GM21381 (cell line): Measurements from ENCODE around the gene TRAF3.

Experiments
- ATAC-seq: cut with Tn5 transposase; IDR thresholded peaks from one replicate; pipeline ENCODE4 v1.9.1; 2021; ENCODE audit warnings: mild to moderate bottlenecking, moderate library complexity; ENCODE audit not compliant: unreplicated experiment

TRAF3 gene

DNA sequence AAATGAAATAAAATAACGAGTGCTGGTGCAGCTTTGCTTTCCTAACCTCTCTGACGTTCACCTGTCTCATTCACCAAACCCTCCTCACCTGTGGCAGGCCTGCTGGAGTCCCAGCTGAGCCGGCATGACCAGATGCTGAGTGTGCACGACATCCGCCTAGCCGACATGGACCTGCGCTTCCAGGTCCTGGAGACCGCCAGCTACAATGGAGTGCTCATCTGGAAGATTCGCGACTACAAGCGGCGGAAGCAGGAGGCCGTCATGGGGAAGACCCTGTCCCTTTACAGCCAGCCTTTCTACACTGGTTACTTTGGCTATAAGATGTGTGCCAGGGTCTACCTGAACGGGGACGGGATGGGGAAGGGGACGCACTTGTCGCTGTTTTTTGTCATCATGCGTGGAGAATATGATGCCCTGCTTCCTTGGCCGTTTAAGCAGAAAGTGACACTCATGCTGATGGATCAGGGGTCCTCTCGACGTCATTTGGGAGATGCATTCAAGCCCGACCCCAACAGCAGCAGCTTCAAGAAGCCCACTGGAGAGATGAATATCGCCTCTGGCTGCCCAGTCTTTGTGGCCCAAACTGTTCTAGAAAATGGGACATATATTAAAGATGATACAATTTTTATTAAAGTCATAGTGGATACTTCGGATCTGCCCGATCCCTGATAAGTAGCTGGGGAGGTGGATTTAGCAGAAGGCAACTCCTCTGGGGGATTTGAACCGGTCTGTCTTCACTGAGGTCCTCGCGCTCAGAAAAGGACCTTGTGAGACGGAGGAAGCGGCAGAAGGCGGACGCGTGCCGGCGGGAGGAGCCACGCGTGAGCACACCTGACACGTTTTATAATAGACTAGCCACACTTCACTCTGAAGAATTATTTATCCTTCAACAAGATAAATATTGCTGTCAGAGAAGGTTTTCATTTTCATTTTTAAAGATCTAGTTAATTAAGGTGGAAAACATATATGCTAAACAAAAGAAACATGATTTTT, 128.2 kb downstream of the TRAF3 start:
- no peak for ATAC-seq

DNA sequence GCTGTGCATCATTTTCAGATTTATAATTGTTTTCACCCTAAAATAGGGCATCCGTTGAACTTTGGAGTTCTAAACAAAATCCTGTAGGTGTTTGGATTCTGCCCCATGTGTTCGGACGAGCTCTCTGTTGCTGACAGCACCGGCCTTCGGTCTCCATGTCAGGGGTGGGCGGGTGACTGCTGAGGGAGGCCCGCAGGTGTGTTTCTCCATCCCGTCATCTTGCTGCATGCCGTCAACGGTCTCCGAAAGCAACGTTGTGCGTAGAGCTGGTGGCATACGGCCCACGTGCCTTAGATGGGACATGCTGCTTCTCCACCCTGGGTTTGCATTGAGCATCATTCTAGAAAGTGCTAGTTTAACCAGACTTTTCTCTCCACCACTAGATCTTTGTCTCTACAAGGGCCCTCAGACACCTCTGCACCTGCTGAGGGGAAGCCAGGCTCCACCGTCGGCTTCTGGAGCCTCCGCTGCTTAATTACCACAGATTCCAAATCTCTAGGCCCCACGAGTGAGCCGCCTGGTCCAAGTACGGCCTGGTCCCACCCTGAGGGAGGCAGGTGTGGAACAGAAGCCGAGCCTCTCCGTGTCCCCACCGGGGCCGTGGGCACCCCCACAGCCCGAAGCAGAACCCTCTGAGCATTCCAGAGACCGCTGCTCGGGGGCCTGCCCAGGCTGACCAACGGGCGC, 129.5 kb downstream of the TRAF3 start:
- ATAC-seq = no peak

- ATAC-seq = no peak
These were observed 130.1 kb downstream of the TRAF3 start for GRCh38 chr14:102907303-102907844.

DNA sequence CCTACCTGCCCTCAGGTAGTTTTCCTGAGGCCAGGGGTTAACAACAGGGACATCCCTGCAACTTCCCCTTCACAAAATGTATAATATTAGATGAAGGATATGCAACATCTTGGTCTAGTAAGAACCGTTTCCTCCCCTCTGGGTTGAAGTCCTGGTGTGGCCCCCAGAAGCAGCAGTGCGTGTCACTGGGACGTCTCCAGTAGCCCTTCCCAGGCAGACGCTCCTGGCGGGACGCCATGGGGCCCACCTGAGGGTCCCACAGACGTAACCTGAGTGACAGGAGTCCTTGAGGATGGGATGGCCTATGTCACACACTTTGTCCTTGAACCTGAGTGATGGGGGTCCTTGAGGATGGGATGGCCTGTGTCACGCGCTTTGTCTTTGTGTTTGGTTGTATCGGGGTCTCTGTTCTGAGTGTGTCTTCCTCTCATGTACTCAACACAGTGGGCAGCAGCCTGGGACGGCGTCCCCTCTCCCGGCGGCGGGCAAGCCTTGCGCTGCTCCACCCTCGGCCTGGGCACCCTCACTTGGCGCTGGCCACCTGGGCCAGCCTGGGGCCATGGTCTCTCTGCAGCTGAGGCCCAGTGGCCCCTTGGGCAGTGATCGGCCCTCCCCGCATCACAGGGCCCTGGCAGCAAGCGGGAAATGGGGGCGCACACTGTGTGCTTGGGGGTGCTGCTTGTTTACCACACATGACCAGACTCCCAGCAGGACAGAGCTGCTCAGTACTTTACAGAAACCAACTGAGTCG, 130.9 kb downstream of the TRAF3 start:
- no peak for ATAC-seq

GRCh38 chr14:102908766-102909455, 131.7 kb downstream of the TRAF3 start:
- ATAC-seq = no peak

- ATAC-seq = no peak
These were observed 132.2 kb downstream of the TRAF3 start for GRCh38 chr14:102909462-102909861.

DNA sequence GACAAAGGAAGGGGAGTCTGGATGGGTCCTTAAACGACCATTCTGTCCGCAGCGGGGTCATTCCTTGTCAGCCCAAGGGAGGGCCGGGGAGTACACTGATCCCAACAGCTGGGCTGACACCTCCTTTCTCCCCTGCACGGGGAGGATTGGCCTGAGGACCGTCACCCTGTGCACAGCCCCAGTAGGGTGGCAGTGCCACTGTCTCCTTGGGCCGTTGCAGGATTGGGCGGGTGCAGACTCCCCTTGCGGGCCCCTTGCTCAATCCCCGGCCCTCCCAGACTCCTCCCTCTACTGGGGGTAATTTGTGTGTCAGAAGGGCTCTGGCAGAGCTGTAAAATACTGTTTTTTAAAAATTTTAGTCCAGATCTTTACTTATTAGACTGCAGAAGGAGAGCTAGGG, 132.7 kb downstream of the TRAF3 start:
- no peak for ATAC-seq

DNA sequence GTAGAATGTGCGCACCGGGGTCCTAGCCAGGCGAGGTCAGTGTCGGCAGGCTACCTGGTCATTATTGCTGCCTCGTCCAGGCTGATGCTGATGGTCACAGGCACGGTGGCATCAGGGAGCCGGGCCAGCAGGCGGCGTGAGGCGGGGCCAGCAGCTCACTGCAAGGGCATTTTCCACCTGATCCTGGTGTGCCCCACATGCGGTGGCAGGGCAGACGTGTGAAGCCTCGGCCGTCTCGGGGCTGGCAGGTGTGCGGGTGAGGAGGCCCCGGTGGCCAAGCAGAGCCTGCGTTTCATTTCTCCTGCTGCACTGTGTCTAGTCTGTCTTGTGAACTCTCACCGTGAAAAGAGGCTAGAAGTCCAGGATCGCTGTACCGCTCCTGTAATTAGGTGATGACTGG, 133.2 kb downstream of the TRAF3 start:
- no peak for ATAC-seq

- no peak for ATAC-seq
These were observed 134.3 kb downstream of the TRAF3 start for GRCh38 chr14:102911541-102911951.

DNA sequence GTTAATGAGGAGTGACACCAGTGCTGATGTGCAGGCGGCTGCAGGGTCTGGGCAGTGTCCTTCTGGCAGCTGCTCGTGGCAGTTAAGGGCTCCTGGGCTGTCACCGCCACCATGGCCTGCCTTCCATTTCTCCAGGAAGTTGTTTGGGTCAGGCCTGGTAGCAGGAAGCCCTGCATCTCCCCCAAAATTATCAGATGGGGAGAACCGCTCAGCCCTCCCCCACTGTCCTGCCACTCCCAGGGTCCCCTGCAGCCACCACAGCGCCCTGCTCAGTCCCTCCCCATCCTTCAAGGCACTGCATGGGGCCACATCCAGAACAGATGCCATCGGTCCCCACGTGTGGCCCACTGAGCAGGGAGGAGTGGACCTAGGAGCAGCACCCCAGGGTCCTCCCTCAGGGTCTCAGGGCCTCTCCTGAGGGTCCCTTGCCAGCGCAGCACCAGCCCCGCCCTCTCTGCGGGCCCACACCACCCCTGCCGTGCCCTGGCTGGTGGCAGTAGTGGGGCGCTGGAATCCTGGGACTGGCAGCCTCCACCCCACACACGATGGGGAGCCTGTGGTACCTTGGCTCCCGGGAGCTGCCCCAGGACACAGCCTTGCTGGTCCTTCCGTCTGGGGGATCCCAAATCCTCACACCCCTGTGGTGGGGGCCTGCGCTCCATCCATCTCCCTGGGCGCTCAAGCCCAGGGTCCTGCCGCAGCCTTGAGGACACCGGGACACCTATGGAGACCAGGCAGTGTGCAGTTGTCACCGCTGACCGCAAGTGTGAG, 134.9 kb downstream of the TRAF3 start:
- ATAC-seq = no peak

DNA sequence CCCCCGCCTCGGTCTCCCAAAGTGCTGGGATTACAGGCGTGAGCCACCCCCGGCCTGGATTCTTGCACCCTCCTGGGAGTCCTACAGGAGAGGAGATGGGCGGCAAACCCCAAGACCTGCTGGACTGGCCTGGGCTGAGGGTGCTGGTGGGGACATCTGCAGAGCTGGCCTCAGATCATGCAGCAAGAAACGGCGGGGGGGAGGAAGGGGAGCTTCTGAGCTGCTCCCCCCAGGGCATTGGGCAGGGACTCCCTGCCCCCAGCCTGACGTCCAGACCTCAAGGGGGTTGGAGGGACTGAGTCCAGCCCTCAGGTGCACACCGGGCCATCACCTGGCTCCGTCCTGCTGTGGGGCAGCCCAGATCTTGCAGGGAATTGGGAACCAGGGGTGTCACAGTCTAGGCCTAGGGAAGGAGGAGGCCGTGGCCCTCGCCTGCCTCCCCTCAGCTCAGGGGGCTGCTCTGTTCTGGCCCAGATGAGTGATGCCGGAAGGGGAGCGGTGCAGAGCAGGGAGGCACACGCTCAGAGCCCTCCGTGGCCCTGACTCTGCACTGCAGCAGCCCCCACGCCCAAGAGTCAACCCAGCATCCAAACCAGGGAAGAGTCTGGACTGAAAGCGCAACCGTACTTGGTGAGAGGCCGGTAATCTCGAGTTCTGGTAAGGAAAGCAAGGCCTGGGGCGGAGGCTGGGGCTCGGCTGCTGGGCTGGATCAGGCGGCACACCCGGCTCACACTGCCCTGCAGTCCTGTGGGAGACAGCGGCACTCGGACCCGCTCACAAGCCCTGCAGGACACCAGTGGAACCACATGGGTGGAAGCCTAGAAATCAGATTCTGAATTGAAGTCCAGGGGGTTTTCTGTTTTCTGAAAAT, 136.3 kb downstream of the TRAF3 start:
- no peak for ATAC-seq

DNA sequence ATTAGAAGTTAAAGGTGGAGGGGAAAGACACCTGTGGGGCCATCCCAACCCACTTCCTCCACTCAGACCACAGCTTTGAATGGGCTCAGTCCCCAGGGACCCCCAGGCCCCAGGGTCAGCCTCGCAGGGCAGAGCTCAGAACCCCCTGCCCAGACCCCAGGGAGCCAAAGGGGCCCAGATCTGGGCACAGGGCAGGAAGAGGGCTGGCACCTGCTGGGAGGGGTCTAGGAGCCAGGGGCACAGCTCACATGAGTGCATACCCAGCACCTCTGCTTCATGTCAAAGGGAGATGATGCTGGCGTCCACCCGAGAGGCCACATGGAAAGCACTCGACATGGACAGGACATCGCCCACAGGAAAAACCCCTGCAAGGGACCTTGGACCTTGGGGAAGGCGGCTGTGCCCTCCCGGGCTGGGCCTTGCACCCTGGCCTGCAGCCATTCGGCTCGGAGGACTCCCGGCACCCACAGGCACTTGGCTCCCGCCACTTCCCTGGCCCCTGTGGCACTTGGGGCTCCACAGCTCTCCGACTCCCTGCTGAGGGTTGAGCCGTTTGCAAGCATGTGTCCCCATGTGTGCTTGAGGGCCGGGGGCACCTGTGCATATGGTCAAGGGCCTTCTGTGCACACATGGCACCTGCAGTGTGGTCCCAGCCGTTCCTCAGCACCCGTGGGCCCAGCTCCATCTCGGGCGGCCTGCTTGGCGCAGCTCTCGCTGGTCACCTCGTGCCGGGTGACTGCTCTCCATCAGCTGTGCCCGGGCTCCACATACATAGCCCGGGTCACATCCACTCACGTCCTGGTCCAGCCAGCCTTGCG, 137.4 kb downstream of the TRAF3 start:
- ATAC-seq = no peak

- ATAC-seq = no peak
These were observed 138.3 kb downstream of the TRAF3 start for GRCh38 chr14:102915292-102916110.

GRCh38 chr14:102916347-102917055, 139.3 kb downstream of the TRAF3 start:
- ATAC-seq = no peak

GRCh38 chr14:102917056-102917385, 139.8 kb downstream of the TRAF3 start:
- no peak for ATAC-seq

DNA sequence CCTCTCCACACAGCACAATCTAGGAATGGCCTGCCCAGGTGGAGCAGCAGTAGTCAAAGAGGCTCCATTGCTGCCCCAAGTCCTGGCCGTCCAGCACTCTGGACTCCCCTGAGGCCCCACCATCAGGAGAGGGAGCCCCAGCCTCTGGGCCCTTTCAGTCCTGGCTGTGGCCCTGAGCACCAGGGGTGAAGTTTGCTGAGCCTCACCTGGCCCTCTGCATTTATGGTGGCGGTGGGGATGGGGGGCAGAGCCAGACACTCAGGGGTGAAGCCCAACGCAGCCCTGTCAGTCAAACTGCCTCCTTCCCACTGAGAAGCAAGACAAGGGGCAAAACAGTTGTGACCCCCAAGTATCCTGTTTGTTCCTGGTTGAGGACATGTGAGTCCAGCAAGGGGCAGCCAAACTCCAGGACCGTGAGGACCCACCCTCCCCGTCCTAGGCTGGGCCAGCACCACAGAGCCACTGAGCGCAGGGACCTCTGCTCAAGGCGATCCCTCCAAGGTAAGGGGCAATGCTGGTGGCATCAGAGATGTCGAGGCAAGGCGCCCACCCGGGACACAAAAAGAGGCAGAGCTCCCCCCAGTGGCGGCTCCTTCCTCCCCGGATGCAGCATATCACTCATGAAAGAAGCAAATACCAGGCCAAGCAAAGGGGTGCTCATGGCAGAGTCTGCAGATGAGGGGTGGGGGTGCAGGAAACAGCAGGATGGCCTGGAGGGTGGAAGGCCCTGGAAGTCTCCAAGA, 140.4 kb downstream of the TRAF3 start:
- no peak for ATAC-seq
